HUES6 (cell line): ENCODE measurements around the gene ALKBH1.
"Not testable (repeated sequence)": the region's sequence is repeated elsewhere in the genome, so short reads cannot be mapped to it uniquely, and the experiment has no call there.

Source experiments
- H3K27ac ChIP-seq: 2 replicates; pipeline ENCODE4 v1.7.0; 2013; ENCODE audit warnings: low read depth, mild to moderate bottlenecking, low read length, inconsistent platforms
- H3K27me3 ChIP-seq: 2 replicates; pipeline ENCODE4 v1.6.1; 2013; ENCODE audit warnings: low read length; ENCODE audit not compliant: control insufficient read depth, insufficient read depth
- H3K36me3 ChIP-seq: 2 replicates; pipeline ENCODE4 v1.6.1; 2013; ENCODE audit warnings: low read length; ENCODE audit not compliant: control insufficient read depth, insufficient read depth
- H3K4me1 ChIP-seq: 2 replicates; pipeline ENCODE4 v1.6.1; 2013; ENCODE audit warnings: low read length; ENCODE audit not compliant: control insufficient read depth, insufficient read depth
- H3K4me3 ChIP-seq: 2 replicates; pipeline ENCODE4 v1.5.1; 2013; ENCODE audit warnings: low read depth, low read length
- H3K9ac ChIP-seq: one replicate; pipeline ENCODE4 v1.6.1; 2013; ENCODE audit warnings: mild to moderate bottlenecking, low read length
- H3K9me3 ChIP-seq: 2 replicates; pipeline ENCODE4 v1.6.1; 2013; ENCODE audit warnings: low read depth, low read length; ENCODE audit not compliant: control insufficient read depth, insufficient read depth

ALKBH1 gene

DNA sequence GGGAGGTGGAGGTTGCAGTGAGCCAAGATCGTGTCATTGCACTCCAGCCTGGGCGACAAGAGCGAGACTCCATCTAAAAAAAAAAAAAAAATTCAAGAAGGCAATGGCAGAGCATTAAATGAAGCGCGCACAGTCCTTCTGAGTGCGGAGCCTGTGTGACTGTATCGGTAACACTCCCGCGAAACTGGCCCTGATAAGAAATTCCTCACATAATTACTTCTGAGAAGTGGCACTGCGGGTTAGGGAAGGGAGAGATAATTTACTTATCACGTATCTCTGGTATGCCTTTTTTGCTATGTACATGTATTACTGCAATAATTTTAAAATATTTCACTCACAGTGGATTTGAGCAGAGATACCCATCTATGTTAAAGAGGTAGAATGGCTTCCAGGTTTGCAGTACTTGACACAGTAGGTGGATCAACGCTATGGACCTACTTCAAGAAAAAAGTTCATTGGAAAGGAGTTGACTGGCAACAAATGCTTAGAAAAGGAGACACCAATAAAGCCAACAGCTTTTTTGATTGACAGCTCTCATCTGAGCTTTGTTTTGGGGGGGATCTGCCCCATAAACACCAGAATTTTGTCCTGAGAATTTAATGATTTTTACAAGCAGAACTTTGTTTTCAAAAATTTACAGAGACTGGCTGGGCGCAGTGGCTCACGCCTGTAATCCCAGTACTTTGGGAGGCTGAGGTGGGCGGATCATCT lies 62.1 kb downstream of the ALKBH1 start:
- H3K4me3 ChIP-seq, result no peak overlapping the region
- H3K4me1 ChIP-seq, result no peaks in the 10 kb centered on the region
- H3K27me3 ChIP-seq, result no peaks in the 10 kb centered on the region
- no peaks in the 10 kb centered on the region for H3K36me3 ChIP-seq
- H3K9ac ChIP-seq, result no peak overlapping the region
- no peak overlapping the region for H3K27ac ChIP-seq
- H3K9me3 ChIP-seq, result peaks cover 4% of the 10 kb centered on the region

DNA sequence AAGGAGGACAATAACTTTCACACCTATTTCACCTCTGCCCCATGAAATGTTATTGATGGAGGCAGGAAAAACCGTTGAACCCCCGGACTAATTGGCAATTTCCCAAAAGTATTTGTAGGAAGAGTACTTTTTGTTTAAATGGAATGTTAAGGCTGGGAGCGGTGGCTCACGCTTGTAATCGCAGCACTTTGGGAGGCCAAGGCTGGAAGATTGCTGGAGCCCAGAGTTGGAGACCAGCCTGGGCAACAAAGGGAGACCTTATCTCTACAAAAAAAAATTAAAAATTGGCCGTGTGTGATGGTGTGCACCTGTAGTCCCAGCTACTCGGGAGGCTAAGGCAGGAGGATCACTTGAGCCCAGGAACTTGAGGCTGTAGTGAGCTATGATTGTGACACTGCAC lies 65.4 kb downstream of the ALKBH1 start:
- Histone ChIP-seq H3K9me3 (peaks cover 10% of the 10 kb centered on the region), H3K4me3 (no peak overlapping the region), H3K4me1 (no peaks in the 10 kb centered on the region), H3K9ac (no peak overlapping the region), H3K36me3 (no peaks in the 10 kb centered on the region), H3K27ac (no peak overlapping the region), H3K27me3 (no peaks in the 10 kb centered on the region)

DNA sequence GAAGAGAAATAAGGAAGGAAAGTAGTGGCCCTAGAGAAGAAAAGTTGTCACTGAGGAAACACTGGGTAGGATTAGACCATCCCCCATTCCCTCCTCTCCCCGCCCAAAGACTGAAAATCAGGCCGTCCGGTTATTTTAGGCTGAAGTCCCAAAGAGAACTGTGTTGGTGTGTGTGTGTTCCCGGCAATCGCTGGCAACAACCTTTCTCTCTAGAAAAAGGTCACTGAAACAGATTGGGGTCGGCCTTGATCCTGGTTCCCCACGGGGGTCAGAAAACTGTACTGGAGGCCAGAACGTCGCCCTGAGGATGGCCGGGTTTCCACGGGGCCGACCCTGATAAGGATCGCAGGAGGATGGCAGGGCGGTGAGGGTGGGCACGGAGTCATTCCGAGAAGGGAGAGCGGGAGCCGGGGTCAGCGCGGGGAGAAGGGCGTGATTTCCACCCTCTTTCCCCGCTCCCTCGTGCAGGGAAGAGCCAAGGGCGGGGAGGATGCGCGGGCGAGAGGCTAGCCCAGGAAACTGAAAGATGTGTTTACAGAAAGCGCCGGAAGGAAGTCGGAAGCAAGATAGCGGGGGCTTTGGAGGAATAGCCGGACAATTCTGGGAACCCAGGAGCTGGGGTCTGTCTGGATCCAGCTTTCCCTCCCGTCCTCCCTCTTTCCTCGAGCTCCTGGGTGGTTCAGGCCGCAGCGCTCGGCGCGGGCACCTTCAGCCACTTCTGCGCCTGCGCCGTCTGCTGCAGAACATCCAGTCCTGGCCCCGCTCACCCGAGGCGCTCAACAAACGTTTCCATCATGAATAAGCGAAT lies 66.1 kb downstream of the ALKBH1 start:
- no peaks in the 10 kb centered on the region for H3K4me1 ChIP-seq
- no peak overlapping the region for H3K27ac ChIP-seq
- no peaks in the 10 kb centered on the region for H3K27me3 ChIP-seq
- no peaks in the 10 kb centered on the region for H3K36me3 ChIP-seq
- H3K9me3 ChIP-seq, result peaks cover 6% of the 10 kb centered on the region; the same call in 1 of the 2 replicates
- no peak overlapping the region for H3K4me3 ChIP-seq
- no peak overlapping the region for H3K9ac ChIP-seq

DNA sequence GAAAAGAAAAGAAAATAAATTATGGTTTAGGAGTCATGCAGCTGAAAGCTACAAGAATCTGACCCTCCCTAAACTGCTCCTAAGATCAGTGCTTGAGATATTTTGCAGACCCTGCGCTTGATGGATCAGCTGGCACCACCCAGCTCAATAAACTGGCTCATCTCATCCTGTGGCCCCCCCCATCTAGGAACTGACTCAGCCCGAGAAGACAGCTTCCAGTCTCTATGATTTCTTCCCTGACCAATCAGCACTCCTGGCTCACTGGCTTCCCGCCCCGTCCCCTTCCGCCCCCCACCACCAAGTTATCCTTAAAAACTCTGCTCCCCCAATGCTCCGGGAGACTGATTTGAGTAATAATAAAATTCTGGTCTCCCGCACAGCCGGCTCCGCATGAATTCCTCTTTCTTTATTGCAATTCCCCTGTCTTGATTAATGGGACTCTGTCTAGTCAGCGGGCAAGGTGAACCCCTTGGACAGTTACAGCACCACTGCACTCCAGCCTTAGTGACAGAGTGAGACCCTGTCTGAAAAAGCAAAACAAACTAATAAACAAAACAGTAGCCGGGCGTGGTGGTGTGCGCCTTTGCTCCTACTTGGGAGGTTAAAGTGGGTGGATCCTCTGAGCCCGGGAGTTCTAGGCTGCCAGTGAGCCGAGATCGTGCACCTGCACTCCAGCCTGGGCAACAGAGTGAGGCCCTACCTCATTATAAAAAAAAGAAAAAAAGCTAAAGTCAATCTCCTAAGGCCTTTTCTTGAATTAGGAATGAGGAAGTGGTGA lies 66.9 kb downstream of the ALKBH1 start:
- H3K4me1 ChIP-seq, result no peaks in the 10 kb centered on the region
- H3K4me3 ChIP-seq, result no peak overlapping the region
- no peak overlapping the region for H3K27ac ChIP-seq
- no peaks in the 10 kb centered on the region for H3K36me3 ChIP-seq
- no peaks in the 10 kb centered on the region for H3K27me3 ChIP-seq
- H3K9me3 ChIP-seq, result peaks cover 14% of the 10 kb centered on the region; the same call in 1 of the 2 replicates
- no peak overlapping the region for H3K9ac ChIP-seq

DNA sequence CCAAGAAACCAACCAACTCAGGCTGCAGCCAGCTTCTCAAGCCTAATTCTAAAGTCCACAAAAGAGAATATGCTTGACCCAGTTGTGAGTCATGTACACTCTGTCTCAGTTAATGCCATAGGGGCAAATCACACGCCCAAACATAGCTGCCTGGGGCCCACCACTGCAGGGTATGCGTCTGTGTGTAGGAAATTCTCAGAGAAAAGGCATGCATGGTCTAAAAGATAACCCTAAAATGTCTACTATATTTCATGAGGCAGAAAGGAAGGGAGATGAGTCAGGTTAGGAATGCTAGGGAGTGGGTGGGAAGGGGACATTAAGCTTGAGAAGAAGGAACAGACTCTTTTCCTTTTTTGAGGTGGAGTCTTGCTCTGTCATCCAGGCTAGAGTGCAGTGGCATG lies 69.1 kb downstream of the ALKBH1 start:
- Histone ChIP-seq H3K27me3 (no peaks in the 10 kb centered on the region), H3K4me1 (no peaks in the 10 kb centered on the region), H3K27ac (no peak overlapping the region), H3K4me3 (no peak overlapping the region), H3K9me3 (peaks cover 30% of the 10 kb centered on the region), H3K9ac (no peak overlapping the region), H3K36me3 (no peaks in the 10 kb centered on the region)

DNA sequence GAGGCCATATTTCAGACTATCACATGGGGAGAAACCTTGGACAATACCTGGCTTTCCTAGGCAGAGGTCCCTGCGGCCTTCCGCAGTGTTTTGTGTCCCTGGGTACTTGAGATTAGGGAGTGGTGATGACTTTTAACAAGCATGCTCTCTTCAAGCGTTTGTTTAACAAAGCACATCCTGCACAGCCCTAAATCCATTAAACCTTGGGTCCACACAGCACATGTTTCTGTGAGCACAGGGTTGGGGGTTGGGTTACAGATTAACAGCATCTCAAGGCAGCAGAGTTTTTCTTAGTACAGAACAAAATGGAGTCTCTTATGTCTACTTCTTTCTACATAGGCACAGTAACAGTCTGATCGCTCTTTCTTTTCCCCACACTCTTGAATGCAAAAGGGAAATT lies 72.0 kb downstream of the ALKBH1 start:
- not testable (repeated sequence) for H3K27ac ChIP-seq, H3K27me3 ChIP-seq, H3K36me3 ChIP-seq, H3K4me1 ChIP-seq, H3K4me3 ChIP-seq, H3K9ac ChIP-seq
- H3K9me3 ChIP-seq, result peaks cover 55% of the 10 kb centered on the region

DNA sequence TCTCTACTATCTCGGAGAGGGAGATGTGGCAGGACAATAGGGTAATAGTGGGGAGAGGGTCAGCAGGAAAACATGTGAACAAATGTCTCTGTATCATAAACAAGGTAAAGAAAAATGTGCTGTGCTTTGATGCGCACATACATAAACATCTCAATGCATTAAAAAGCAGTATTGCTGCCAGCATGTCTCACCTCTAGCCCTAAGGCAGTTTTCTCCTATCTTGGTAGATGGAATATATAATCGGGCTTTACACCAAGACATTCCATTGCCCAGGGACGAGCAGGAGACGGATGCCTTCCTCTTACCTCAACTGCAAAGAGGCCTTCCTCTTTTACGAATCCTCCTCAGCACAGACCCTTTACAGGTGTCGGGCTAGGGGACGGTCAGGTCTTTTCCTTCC lies 72.4 kb downstream of the ALKBH1 start:
- not testable (repeated sequence) for H3K36me3 ChIP-seq, H3K27me3 ChIP-seq, H3K4me3 ChIP-seq, H3K27ac ChIP-seq, H3K4me1 ChIP-seq, H3K9ac ChIP-seq
- H3K9me3 ChIP-seq, result peaks cover 55% of the 10 kb centered on the region

DNA sequence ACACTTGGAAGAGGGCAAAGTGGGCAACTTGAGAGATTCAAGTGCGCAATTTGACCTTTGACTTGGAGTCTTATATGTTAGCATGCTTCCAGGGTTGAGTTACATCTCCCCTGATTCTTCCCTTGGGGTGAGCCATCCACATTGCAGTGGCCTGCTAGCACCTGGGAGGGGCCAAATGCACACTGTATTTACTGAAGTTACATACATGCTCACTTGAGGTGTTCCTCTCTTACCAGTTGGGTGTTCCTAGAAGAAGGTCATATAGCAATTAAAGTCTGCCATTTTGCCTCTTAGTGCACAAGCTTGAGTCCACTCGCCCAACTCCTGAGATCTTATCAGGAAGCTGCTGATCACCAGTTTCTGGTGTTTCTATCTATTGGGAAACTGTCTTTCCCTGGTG lies 77.7 kb downstream of the ALKBH1 start:
- Histone ChIP-seq H3K9ac (no peak overlapping the region), H3K4me3 (no peak overlapping the region), H3K27me3 (no peaks in the 10 kb centered on the region), H3K4me1 (no peaks in the 10 kb centered on the region), H3K27ac (no peak overlapping the region), H3K36me3 (no peaks in the 10 kb centered on the region), H3K9me3 (peaks cover 39% of the 10 kb centered on the region)

DNA sequence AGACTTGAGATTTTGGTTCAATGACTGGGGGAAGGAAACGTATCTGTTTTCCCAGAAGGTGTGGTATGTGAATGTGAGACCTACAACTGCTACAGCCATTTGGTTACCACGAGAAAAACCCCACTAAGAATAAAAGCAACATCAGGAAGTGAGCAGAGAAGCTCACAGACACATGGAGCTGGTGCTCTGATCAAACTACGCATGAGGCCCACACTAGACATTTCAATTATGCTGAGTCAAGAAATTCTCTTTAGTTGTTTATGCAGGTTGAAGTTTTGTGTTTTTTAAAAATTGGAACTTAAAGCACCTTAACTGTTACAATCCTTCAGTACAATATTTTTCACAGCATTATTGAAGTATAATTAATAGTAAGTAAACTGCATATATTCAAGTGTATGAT lies 82.5 kb downstream of the ALKBH1 start:
- Histone ChIP-seq H3K4me3 (no peak overlapping the region), H3K27ac (no peak overlapping the region), H3K9me3 (peaks cover 3% of the 10 kb centered on the region; the same call in 1 of the 2 replicates), H3K9ac (no peak overlapping the region), H3K4me1 (no peaks in the 10 kb centered on the region), H3K36me3 (no peaks in the 10 kb centered on the region), H3K27me3 (no peaks in the 10 kb centered on the region)

DNA sequence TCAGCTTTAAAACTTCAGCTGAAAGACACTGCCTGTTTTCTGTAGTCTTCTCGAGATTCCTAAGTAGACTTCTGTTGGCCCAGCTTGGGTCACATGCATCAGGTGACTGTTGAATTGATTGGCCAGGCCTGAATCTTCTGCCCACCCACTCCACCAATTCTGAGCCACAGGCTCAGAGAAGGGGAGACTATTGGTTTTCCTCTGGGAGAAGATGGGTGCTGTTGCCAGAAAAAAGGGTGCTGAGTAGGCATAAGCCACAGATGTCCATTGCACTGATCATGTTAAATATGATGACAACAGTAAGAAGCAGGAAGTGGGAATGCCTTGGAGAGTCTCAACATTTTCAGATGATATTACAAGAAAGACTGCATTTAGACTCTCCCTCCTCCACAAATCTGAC lies 84.6 kb downstream of the ALKBH1 start:
- no peak overlapping the region for H3K9ac ChIP-seq
- H3K4me1 ChIP-seq, result no peaks in the 10 kb centered on the region
- no peak overlapping the region for H3K4me3 ChIP-seq
- no peaks in the 10 kb centered on the region for H3K9me3 ChIP-seq
- no peak overlapping the region for H3K27ac ChIP-seq
- no peaks in the 10 kb centered on the region for H3K36me3 ChIP-seq
- no peaks in the 10 kb centered on the region for H3K27me3 ChIP-seq
